ENCODE measurements around the gene MYRF. TPM values are rescaled to one million over a fixed set of nuclear protein-coding genes. Genes with fewer than 3 reads are reported as not detected.

The MYRF gene
- total and polyA plus RNA-seq, 2 donors (not counting 3 experiments of a cell fraction or from before 2014, with no cell fraction given): 0.82 to 0.98 TPM

DNA sequence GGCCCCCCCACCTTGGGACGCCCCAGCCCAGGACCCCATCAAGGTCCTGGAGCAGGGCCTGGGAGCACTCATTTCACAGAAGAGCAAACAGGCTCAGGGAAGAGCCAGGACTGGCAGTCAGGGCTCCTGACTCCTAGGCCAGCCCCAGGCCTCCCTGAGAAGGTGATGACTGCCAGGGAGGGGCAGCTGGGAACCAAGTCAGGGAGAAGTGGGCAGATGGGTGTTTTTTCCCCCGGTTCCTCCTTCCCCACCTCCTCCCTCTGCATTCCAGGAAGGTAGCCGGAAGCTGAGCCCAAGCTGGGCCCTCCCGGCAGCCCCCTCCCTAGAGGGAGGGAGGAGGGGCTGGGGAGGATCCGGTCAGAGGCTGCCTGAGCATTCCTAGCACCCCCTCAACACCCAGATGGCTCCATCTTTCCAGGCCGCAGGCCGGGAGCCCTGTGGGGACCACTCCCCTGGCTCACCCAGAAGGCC lies 19.6 kb downstream of the MYRF start:
- H3K27ac ChIP-seq (ENCODE audit: insufficient read depth, low read depth, low read length): no peak overlapping the region
- peaks cover 6% of the 10 kb centered on the region for H3K4me1 ChIP-seq (ENCODE audit: control insufficient read depth, extremely low read depth, insufficient read depth, low read length)
- FAIRE-seq (no peak), DNase-seq (ENCODE audit: low read depth, low spot score) (no peak)
- no peaks in the 10 kb centered on the region for H3K9me1 ChIP-seq (replicated peaks; ENCODE audit: control insufficient read depth, extremely low read depth, insufficient read depth, low read length)
- ChIA-PET POLR2A (no interaction called here), CTCF (interaction anchor here (0.8 to 1.4 kb wide), 2 partner anchors 11 to 25 kb away, joined by 3 to 8 read pairs; no protein-coding TSS in a partner anchor)
- dilution Hi-C loops (cut with MboI; ENCODE audit: extremely low pct_ligation_motif_present, low sequenced_read_pairs) (no loop called here), intact Hi-C loops (cut with micrococcal nuclease) (no loop called here)
- H3K27me3 ChIP-seq (ENCODE audit: control insufficient read depth in 2 of 2, insufficient read depth in 2 of 2, low read length in 2 of 2): no peaks in the 10 kb centered on the region
- peak overlapping the region; percentile 34 for H2AFZ ChIP-seq (ENCODE audit: low read depth, low read length)
- H3K9me3 ChIP-seq (replicated peaks; ENCODE audit: control insufficient read depth, insufficient read depth, low read length): no peaks in the 10 kb centered on the region
- TF ChIP-seq EZH2 (IDR thresholded peaks at IDR 0.05; ENCODE audit: borderline replicate concordance, low read depth, low read length, severe bottlenecking): no peak
- no peak for TF ChIP-seq GATA2 (IDR thresholded peaks at IDR 0.05; ENCODE audit: insufficient read depth, insufficient read length, low read depth, low read length)
- no peak for TF ChIP-seq POLR2A (IDR thresholded peaks at IDR 0.05; ENCODE audit: low read depth, low read length)
- TF ChIP-seq POLR2AphosphoS5 (IDR thresholded peaks at IDR 0.05; ENCODE audit: insufficient read depth, low read depth, low read length): no peak
- no peak for TF ChIP-seq MYC (IDR thresholded peaks at IDR 0.05; ENCODE audit: low read depth, low read length)
- TF ChIP-seq FOS (IDR thresholded peaks at IDR 0.05; ENCODE audit: borderline replicate concordance, insufficient read depth, low read length): no peak
- TF ChIP-seq, protein P1, sequence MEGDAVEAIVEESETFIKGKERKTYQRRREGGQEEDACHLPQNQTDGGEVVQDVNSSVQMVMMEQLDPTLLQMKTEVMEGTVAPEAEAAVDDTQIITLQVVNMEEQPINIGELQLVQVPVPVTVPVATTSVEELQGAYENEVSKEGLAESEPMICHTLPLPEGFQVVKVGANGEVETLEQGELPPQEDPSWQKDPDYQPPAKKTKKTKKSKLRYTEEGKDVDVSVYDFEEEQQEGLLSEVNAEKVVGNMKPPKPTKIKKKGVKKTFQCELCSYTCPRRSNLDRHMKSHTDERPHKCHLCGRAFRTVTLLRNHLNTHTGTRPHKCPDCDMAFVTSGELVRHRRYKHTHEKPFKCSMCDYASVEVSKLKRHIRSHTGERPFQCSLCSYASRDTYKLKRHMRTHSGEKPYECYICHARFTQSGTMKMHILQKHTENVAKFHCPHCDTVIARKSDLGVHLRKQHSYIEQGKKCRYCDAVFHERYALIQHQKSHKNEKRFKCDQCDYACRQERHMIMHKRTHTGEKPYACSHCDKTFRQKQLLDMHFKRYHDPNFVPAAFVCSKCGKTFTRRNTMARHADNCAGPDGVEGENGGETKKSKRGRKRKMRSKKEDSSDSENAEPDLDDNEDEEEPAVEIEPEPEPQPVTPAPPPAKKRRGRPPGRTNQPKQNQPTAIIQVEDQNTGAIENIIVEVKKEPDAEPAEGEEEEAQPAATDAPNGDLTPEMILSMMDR (IDR thresholded peaks at IDR 0.05; ENCODE audit: extremely low read depth in 1 of 2, insufficient read depth in 1 of 2, low read depth in 1 of 2, low read length in 2 of 2): no peak
- no peaks in the 10 kb centered on the region for H4K20me1 ChIP-seq (replicated peaks; ENCODE audit: control insufficient read depth, extremely low read depth, insufficient read depth, low read length)
- no peaks in the 10 kb centered on the region for H3K36me3 ChIP-seq (ENCODE audit: control insufficient read depth in 2 of 2, extremely low read depth in 1 of 2, insufficient read depth in 2 of 2, low read length in 2 of 2)
- H3K79me2 ChIP-seq (ENCODE audit: control insufficient read depth, insufficient read depth, low read length): no peaks in the 10 kb centered on the region
- no TSS peak for BruUV-seq (replicated peaks)
- H3K4me3 ChIP-seq (replicated peaks in 1 of 3; ENCODE audit: insufficient read depth in 1 of 3, low read depth in 1 of 3, low read length in 3 of 3): no peak overlapping the region
- H3K4me2 ChIP-seq (ENCODE audit: insufficient read depth, low read length): no peak overlapping the region
- H3K9ac ChIP-seq (replicated peaks; ENCODE audit: extremely low read depth, insufficient read depth, low read length): no peak overlapping the region
